Stimulated activated CD4-positive, alpha-beta T cell treated with anti-CD3 and anti-CD28 coated beads, Interleukin-1b, Interleukin-23, amount 100 ng/mL, for 24 hours (primary cell): ENCODE measurements around the gene AFAP1L2.

Source experiments
- DNase-seq, 4 experiments: peaks; one replicate each; pipeline ENCODE4 v3.0.0-alpha.2; 2020; ENCODE audit warnings: low read depth in 4 of 4, low spot score in 1 of 4

The AFAP1L2 gene

DNA sequence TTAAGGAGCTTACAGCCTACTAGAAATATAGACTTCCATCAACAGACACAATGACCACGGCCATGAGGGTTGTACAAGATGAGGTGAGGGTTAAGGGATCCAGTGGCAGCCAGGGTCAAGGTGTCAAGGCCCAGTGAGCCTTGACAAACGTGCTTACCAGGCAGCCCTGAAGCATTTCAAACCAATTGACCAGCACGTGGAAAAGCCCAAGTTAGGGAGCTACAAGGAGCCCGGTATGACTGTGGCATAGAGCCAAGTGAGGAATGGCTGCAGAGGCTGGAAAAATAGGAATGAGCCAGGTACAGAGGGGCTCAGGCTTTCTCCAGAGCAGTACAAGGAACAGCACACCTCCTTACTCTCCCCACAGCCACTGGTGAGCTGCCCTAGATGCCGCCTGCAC lies 12.7 kb downstream of the AFAP1L2 start:
- no peak for DNase-seq

DNA sequence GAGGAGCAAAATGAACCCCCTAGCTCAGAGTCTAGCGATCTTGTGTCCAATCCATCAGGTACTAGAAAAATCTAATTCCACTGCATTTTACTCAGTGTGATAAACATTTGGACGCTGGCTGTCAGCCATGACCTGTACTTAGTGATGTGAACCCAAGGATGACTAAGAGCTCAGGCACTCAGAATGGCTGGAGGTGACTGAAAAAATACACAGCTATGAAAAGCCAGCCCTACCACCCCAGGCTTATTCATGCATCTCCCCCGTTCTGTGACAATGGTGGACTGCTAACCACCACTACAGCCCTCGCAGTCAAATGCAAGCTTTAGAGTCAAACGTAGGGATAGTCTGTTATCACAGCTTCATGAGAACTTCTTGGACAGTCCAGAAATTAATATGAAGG lies 14.9 kb downstream of the AFAP1L2 start:
- no peak for DNase-seq

DNA sequence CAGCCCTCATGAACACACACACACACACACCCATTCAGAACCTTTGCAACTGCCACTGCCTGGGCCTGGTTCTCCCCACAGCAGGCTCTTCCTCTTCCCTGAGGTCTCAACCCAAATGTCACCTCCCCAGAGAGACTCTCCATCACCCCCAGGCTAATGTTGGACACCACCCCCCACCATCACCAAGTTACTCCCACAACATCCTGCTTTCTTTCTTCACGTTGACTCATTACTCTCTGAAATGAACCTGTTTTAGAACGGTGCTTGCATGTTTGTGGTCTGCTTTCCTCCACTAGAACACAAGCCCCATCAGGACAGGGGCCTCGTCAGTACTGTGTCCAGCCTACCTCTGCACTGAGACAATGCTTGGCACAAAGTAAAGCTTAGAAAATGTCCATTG lies 16.0 kb downstream of the AFAP1L2 start:
- DNase-seq: no peak

DNA sequence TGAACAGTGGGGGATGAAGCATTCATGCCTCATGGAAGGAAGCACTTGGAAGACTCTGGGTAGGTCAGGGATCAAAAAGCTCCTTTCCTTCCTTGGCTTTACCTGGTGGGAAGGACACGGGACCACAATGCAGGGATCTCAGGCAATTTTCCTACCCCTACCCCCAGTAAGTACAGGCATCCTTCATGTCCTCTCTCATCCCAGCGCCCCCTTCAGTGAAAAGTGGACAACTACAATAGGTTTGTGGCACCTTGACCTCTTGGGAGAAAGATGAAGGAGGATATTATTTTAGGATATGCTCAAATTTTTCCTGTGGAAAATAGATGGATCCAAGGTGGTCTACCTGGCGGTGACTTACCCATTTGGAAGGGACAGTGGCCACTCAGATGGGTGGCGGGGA lies 16.5 kb downstream of the AFAP1L2 start:
- DNase-seq: no peak

DNA sequence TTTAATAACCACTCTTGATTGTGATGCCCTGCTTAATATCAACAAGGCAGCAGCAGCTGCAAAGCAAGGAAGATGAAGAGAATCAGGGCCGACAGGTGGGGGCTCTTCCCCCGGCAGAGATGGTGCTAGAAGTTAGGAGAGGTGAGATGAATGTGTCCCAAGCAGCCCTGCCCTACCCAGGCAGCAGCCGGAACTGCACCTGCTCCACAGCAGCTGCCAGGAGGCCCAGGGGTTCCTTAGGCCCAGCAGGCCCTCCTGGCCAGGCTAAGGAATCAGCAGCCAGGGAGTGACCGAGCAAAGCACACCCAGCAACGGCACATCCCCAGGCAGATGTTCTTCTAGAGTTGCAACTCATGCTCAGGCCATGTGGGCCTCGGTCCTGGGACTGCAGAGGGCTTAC lies 17.9 kb downstream of the AFAP1L2 start:
- no peak for DNase-seq

DNA sequence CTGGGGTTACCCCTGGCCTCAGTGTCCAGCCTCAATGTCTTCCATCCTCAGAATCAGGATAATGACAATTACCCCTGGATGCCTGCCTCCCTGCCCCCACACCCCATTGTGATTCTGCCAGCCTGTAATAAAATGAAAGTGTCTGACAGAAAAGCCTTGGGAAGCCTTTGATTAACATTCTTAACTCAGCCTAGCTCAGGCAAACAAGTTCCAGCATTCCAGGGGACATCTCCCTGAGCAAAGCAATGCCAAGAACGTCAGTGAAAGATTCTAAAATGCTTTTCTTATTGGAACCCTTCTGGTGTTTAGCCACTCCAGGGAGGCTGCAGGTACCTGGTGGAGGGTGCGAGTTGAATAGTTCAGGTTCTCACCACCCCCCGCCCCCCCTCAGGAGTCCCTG lies 18.7 kb downstream of the AFAP1L2 start:
- DNase-seq: no peak

DNA sequence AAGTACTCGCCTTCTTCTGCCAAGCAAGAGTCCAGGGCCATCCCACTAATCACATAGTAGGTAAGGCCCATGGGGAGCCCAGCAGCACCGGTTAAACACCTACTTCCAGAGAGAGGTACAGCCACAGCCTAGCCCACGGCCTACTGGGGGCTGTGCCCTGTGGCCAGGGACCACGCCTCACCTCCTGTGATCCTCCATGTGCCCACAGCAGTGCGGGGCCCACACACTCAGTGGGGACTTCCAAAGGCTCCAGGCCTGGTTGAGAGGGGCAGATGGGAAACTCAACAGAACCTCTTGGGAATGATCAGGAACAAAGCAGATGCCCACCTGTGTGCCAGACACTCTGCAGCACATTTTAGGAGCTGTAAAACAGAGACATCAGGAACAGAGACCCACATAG lies 19.7 kb downstream of the AFAP1L2 start:
- no peak for DNase-seq

DNA sequence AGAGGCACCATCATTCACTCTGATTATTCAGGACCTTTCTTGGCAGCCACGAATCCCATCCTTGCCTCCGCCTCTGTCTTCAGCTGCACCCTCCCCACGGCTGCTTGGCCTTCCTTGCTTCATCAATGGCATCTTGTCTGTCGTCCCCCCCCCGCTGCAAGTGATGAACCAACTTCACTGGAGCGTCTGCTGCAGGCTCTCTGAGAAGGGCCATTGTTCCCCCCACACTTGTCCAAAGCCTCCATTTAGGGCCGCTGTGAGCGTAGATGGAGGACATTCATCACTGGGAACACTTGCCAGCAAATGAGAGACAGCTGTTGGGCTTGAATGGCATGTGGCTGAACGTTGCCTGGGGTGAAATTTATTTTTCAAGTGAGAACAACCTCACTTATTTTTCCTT lies 20.1 kb downstream of the AFAP1L2 start:
- DNase-seq: no peak

DNA sequence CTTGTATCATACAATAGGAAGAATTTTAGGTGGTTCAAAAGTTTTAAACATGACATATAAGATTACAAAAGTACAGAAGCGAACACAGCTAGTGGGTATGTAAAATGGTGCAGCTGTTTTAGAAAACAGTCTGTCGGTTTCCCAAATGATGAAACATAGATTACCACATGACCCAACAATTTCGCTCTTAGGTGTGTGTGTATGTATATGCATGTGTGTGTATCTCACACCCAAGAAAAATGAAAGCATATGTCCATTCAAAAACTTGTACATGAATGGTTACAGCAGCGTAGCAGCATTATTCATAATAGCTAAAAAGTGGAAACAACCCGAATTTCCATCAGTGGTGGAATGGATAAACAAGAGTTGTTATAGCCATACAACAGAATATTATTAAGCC lies 23.5 kb downstream of the AFAP1L2 start:
- no peak for DNase-seq

DNA sequence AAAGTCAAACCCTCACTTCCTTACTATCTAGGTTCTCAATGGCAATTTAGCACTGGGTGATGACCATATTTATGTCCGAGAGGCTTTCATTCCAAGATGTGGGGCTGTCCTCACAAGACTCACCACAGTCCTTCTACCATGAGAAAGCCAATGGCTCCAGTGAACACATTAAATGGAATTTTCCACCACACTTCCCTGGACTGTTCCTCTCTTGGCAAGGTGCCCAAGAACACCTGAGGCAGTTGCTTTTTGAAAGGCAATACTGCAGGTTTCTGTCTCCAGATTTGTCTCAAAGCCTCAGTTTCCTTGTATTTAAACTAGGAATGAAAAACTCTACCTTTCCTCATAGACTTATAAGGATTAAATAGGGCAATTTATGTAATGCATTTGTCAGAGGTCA lies 24.2 kb downstream of the AFAP1L2 start:
- DNase-seq: no peak

DNA sequence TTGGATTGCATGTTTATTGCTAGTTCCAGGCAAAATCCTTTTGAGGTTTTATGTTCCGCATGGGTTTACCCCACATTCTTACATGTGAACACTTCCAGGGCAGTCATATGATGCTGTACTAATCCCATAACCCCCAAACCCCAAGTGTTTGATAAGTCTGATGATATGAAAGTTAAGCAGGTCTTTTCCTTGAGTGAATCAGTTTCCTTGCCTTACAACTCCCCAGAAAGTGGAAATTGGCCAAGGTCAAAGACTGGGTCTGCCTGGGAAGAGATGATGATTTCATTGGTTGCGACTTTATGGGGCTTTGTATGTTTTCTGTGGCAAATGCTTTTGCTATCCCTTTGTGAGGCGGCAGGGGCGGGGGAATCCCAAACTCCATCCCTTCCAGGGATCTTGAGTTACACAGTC lies 24.7 kb downstream of the AFAP1L2 start:
- DNase-seq: no peak

DNA sequence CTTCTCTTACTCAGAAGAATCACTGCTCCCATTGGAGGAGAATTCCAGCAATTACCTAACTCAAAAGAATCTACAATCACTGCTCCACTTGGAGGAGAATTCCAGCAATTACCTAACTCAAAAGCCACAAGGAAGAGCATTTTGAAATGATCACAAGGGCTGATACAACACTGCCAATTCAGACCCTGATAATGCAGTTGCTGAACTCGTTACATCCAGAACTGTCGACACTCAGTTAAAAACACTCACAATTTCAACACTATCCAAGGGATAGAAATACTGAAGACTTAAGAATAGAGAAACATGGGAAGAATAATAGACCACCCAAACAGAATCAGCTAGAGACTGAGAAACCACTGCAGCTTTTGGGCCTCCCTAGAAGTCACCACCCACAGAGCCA lies 27.8 kb downstream of the AFAP1L2 start:
- DNase-seq: no peak

DNA sequence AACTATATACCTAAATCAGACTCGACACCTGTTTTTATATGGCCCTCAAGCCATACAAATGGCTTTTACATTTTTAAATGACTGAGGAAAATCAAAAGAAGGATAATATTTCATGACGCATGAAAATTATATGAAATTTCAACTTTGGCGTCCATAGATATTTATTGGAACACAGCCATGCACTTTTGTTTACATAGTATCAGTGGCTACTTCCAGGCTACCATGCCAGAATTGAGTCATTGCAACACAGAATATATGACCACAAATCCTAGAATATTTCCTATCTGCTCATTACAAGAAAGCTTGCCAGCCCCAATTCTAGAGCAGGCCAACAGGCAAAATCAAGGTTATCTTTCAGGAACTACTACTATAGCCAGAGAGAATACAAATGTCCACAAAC lies 29.3 kb downstream of the AFAP1L2 start:
- DNase-seq: no peak

DNA sequence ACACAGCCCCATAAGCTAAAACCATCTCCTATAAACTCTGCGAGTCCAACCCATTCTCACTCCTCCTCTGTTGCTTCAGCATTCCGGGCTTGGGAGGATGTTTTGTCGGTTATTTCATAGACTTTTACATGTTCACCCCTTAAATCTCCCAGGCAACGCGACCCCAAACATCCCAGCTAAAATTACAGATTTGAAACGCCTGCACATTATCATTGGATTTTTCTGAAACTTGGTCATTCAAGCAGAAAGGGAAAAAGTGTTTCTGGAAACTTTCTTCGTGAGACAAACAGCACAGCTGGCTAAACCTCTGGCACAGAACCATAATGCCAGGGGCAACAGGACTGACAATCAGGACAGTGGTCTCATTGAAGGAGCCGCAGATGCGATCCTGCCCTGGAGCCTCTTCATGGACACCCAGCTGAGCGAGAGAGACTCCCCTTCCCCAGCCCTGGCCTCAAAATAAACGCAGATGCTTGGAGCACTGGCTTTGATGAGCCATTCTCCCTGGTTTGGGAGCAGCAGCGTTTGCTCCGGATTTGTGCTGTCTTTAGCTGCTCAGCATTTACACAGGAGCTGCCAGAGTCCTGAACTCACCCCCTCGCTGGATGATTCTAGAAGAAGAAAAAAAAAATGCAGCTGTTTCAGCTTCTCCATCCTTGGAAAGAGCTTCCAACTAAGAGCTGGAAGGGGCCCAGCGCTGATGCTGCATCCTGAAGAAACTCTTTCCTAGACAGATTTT lies 30.1 kb downstream of the AFAP1L2 start:
- no peak for DNase-seq

DNA sequence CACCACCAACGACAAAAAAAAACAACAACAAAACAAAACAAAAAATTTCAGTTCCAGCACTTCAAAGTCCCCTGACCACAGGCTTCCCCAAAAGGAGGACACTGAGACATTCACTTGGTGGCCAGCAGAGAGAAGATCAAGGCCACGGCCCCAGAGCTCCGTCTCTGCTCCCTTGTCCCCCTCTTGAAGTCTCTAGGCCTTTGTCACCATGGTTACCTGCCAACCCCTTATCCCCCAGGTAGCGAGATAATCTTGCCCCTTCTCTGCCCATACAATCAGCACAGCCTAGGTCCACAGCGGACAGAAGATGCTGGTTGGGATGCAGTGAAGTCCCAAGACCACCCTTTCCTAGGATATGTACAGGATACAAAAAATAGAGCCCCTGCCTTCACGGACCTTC lies 30.7 kb downstream of the AFAP1L2 start:
- no peak for DNase-seq

DNA sequence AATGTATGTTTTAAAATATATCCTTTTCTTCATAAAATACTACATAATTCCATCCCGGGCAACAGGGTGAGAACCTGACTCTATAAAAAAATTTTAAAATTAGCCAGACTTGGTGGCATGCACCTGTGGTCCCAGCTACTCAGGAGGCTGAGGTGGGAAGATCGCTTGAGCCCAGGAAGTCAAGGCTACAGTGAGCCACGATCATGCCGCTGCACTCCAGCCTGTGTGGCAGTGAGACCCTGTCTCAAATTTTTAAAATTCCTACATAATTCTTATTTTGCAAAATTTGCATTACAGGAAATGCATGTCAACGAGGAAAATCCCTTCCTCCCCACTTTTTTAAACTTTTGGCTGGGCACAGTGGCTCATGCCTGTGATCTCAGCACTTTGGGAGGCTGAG lies 31.3 kb downstream of the AFAP1L2 start:
- no peak for DNase-seq

DNA sequence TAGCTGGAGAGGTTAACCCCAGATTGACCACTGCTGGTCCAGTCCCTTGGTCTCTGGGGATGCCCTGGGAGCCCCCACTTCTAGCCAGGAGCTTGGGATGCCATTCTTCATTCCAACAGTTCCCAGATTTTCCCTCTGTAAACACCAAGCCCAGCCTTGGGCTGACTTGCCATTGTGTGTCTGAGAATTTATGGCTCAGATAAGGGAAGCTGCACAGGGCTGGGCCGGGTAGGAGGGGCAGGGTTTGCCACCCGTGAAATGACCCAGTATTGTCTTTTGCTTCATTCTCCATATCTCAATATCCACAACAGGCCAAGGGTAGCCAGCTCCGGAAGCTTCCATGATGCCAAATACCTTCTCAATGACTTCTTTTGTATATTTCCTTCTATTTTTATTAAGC lies 32.1 kb downstream of the AFAP1L2 start:
- DNase-seq: no peak

DNA sequence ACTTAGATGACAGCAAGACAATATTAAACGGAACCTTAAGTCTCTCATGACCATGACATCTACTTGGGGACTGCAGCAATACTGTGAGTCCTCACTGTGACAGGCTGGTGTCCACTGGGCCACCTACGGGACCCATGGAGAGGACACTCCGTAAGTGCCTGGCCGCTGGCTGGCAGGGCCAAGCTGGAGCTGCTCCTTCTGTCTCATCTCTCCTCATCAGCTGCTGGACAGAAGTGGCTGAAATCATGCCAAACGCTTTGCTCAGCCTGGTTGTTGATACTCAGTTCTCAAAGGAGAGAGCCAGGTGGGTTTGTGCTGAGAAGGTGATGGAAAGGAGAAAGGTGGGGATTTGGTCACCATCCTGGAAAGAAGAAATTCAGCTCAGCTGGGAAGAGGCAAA lies 33.3 kb downstream of the AFAP1L2 start:
- no peak for DNase-seq

DNA sequence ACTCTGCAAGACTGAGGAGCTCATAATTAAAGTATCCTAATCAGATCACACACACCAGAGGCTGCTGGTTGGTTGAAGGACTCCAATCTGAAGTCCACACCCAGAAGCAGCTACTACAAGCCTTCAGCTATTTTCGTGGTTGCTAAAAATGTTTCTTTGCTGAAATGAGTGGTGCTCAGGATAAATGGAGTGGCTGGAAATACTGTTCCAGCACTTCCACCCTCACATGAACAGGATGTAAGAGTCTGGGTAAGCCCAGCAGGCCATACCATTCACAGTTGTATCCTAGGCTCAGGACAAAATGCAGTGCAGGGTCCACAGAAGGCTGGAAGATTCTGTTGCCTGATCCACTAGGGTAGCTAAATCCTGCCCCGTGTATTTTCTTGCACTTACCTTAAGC lies 34.1 kb downstream of the AFAP1L2 start:
- no peak for DNase-seq

DNA sequence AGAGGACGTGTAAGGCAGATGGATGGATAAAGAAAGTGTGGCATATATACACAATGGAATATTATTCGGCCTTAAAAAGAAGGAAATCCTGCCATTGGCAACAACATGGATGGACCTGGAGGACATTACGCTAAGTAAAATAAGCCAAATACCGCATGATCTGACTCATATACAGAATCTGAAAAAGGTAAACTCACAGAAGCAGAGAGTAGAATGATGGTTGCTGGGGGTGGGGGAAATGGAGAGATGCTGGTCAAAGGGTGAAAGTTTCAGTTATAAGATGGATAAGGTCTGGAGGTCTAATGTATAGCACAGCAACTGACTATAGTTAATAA lies 36.3 kb downstream of the AFAP1L2 start:
- DNase-seq: no peak

DNA sequence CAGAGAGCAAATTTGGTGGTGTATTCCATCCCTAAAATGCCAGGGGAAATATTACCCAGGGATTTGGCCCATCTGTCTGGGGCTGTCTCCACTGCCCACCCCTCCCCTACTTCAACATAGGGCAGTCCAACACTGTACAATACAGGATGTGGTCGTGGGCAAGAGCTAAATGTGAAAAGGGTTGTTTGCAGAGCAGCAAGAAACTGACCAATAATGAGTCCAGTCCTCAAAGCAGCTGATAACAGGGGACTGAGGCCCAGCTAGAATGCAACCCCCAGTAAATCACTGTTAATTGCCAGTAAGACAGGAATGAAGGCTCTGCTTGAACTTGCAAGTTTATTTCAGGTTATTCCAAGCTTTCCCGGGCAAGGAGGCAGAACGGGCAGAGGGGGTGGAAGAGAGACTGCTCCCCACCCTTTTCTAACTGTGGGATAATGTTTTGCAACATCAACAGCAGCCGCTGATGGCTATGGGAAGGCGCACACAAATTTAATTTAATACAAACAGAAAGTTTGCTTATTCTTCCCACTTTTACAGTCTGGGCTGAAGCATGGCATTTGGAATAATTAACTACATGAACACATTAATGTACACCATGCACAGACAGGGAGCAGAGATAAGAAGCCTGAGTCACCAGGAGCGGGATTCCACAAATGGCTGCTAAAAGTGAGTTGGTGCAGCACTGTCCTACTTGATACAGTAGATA lies 36.8 kb downstream of the AFAP1L2 start:
- DNase-seq: no peak

DNA sequence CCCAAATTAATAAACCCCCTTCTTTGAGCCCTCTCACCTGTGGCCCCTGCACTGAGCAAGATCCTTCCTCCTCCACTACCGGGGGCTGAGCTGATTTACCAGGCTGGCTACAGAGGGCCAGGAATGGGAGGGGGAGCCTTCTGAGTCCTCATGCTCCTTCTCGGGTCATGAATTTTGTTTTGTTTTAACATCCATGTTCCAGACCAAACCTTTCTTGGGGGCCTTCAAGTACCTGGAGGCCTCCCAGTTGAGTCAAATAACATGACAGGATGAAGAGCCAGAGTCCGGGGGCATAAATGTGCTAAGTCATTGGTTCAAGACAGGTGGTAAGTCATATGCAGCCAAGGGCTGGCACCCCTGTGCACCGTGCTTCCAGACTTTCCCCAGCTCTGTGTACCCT lies 39.6 kb downstream of the AFAP1L2 start:
- no peak for DNase-seq

DNA sequence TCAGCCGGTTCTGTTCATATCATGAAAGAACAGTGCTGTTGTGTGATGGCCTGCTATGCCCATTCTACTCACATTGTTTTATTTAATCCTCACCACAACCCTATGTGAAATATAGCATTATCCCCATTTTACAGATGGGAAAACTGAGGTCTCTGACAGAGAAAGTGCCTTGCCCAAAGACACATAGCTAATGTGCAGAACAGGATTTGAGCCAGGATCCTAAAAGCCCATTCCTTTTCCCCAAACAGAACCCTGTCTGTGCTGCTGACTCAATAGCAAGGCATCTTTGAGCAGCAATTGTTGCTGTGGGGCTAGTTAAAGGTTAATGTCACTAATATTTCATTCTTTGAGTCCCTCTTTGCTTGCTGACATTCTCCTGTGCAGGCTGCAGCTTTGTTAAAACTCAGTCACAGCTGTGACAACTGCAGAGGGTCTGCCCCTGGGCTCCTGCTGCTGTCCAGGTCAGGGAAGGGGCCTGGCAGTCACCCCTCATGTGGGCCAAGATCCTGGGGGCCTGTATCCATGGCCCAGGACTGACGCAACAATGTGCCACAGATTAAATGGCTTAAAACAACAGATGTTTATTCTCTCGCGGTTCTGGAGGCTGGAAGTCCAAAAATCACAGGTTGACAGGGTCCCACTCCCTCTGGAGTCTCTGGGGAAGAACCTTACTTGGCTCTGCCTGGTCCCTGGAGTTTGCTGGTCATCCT lies 40.4 kb downstream of the AFAP1L2 start:
- no peak for DNase-seq
